LNCaP clone FGC (cell line): ENCODE results near the gene PADI2.

Source experiments
- DNase-seq: peaks from one replicate; pipeline ENCODE4 v3.0.0-alpha.2; 2011; ENCODE audit warnings: low read depth
- H3K4me3 ChIP-seq: 2 replicates; pipeline ENCODE4 v1.5.1; 2011; ENCODE audit warnings: mild to moderate bottlenecking, low read depth, low read length, control low read depth
- CTCF ChIP-seq: IDR thresholded peaks from 2 replicates; pipeline ENCODE4 v1.5.1; 2012; ENCODE audit warnings: mild to moderate bottlenecking; ENCODE audit not compliant: control insufficient read depth, insufficient read depth; ENCODE audit errors: extremely low read depth

PADI2 gene

GRCh38 chr1:17113963-17114362, 5.3 kb downstream of the PADI2 start:
- DNase-seq, result no peak
- no peak for TF ChIP-seq CTCF
- H3K4me3 ChIP-seq, result no peak overlapping the region

GRCh38 chr1:17112496-17113236, 6.6 kb downstream of the PADI2 start:
- no peak overlapping the region for H3K4me3 ChIP-seq
- TF ChIP-seq CTCF, result no peak
- no peak for DNase-seq

- no peak overlapping the region for H3K4me3 ChIP-seq
- no peak for TF ChIP-seq CTCF
- no peak for DNase-seq
These were observed 7.2 kb downstream of the PADI2 start for GRCh38 chr1:17112076-17112475.

- H3K4me3 ChIP-seq, result no peak overlapping the region
- DNase-seq, result no peak
- no peak for TF ChIP-seq CTCF
These were observed 8.7 kb downstream of the PADI2 start for GRCh38 chr1:17110555-17110926.

- no peak overlapping the region for H3K4me3 ChIP-seq
- TF ChIP-seq CTCF, result no peak
- DNase-seq, result no peak
These were observed 9.2 kb downstream of the PADI2 start for GRCh38 chr1:17109892-17110554.

- no peak for TF ChIP-seq CTCF
- no peak overlapping the region for H3K4me3 ChIP-seq
- no peak for DNase-seq
These were observed 10.5 kb downstream of the PADI2 start for GRCh38 chr1:17108786-17109185.

- no peak for DNase-seq
- no peak for TF ChIP-seq CTCF
- no peak overlapping the region for H3K4me3 ChIP-seq
These were observed 10.9 kb downstream of the PADI2 start for GRCh38 chr1:17108360-17108759.
